ENCODE data around the gene SLC17A2. TPM values are rescaled to one million over a fixed set of nuclear protein-coding genes. Genes with fewer than 3 reads are reported as not detected.

SLC17A2 gene
- total and polyA plus RNA-seq, 2 of the 13 experiments (the other 11 are each of a cell fraction or from before 2014, with no cell fraction given): 11.2 to 32.4 TPM

DNA sequence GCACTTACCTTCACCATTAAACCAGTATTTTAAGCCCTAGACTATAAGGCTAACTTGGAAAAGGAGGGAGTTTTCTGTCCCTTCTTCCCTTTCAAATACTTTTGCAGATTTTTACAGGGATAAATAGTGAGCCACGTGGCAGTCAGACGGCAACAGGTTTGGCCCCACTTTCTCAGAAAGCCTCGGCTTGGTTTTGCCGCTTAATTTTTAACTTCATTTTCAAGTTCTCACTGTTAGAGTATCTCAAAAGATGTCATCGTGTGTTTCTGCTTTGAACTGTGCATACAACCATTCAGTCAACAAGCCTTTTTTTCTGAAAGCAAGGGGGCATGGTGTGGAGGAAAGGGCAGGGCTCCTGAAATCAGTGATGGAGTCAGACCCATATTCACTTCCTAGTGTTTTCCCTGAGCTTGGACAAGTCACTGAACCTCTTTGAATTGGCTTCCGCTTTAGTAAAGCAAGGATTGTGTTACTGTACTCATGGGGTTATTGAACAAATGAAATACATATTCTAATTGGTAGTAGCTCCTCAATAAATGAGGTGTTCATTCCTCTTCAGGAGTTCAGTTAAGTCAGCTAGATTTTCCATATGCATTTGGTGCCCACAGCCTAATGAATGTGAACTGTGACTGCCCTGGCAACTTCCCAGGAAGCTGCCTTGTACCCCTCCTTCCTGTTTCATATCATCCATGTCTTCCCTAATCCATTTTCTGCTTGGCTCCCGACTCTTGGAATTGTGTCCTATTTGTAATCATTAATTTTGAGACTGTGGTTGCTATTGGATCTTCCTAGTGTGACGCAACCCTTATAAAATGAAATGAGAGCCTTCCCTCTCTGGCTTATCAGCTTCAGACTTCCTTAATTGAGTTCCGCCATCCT, at the start of gene SLC17A2 (continued):
- TF ChIP-seq SIX1 (CRISPR knock-in tag; IDR thresholded peaks at IDR 0.05; ENCODE audit: borderline replicate concordance): peak; percentile 65; the same call in 1 of the 2 replicates
- no peak for TF ChIP-seq TRAFD1 (CRISPR knock-in tag; IDR thresholded peaks at IDR 0.05; ENCODE audit: borderline replicate concordance)
- peak; percentile 39; the same call in 1 of the 2 replicates for TF ChIP-seq ELF1 (CRISPR knock-in tag; IDR thresholded peaks at IDR 0.05)
- peak; percentile 66 for TF ChIP-seq MNT (IDR thresholded peaks at IDR 0.05)
- TF ChIP-seq AFF4 (CRISPR knock-in tag; IDR thresholded peaks at IDR 0.05): no peak
- no peak for TF ChIP-seq MTERF4 (CRISPR knock-in tag; IDR thresholded peaks at IDR 0.05)
- TF ChIP-seq CREB3 (CRISPR knock-in tag; IDR thresholded peaks at IDR 0.05): no peak
- 0 out of 2 replicates have a peak, but pooled peaks have one; percentile 48 for TF ChIP-seq ZBTB38 (CRISPR knock-in tag; IDR thresholded peaks at IDR 0.05)
- TF ChIP-seq ZNF777 (CRISPR knock-in tag; IDR thresholded peaks at IDR 0.05): no peak
- TF ChIP-seq TGIF2 (CRISPR knock-in tag; IDR thresholded peaks at IDR 0.05): 0 out of 2 replicates have a peak, but pooled peaks have one; percentile 44
- no peak for TF ChIP-seq RFX1 (IDR thresholded peaks at IDR 0.05)
- TF ChIP-seq TBX2 (CRISPR knock-in tag; IDR thresholded peaks at IDR 0.05; ENCODE audit: borderline replicate concordance): peak; percentile 80; the same call in 1 of the 2 replicates
- TF ChIP-seq, protein P1, sequence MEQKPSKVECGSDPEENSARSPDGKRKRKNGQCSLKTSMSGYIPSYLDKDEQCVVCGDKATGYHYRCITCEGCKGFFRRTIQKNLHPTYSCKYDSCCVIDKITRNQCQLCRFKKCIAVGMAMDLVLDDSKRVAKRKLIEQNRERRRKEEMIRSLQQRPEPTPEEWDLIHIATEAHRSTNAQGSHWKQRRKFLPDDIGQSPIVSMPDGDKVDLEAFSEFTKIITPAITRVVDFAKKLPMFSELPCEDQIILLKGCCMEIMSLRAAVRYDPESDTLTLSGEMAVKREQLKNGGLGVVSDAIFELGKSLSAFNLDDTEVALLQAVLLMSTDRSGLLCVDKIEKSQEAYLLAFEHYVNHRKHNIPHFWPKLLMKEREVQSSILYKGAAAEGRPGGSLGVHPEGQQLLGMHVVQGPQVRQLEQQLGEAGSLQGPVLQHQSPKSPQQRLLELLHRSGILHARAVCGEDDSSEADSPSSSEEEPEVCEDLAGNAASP (CRISPR knock-in tag; IDR thresholded peaks at IDR 0.05; ENCODE audit: borderline replicate concordance): no peak; the same call in 1 of the 2 replicates
- TF ChIP-seq, protein P2, sequence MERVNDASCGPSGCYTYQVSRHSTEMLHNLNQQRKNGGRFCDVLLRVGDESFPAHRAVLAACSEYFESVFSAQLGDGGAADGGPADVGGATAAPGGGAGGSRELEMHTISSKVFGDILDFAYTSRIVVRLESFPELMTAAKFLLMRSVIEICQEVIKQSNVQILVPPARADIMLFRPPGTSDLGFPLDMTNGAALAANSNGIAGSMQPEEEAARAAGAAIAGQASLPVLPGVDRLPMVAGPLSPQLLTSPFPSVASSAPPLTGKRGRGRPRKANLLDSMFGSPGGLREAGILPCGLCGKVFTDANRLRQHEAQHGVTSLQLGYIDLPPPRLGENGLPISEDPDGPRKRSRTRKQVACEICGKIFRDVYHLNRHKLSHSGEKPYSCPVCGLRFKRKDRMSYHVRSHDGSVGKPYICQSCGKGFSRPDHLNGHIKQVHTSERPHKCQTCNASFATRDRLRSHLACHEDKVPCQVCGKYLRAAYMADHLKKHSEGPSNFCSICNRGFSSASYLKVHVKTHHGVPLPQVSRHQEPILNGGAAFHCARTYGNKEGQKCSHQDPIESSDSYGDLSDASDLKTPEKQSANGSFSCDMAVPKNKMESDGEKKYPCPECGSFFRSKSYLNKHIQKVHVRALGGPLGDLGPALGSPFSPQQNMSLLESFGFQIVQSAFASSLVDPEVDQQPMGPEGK (CRISPR knock-in tag; IDR thresholded peaks at IDR 0.05): peak; percentile 54; the same call in 1 of the 2 replicates
- no peak for TF ChIP-seq ZFP62 (CRISPR knock-in tag; IDR thresholded peaks at IDR 0.05)
